OCI-LY1 (cell line): ENCODE results near the gene SCNN1B.

Source experiments
- H2AFZ ChIP-seq: fragments of 200-600 bp; sonication (generic), shearing (Covaris generic); 2 replicates; pipeline ENCODE4 v1.6.0; 2014; ENCODE audit warnings: antibody characterized with exemption, mild to moderate bottlenecking, low read length
- H3F3A ChIP-seq: fragments of 200-600 bp; sonication (generic), shearing (Covaris generic); 2 replicates; pipeline ENCODE4 v1.6.0; 2014; ENCODE audit warnings: mild to moderate bottlenecking, antibody characterized with exemption, low read length, moderate library complexity; ENCODE audit not compliant: insufficient read depth
- H3K27ac ChIP-seq: fragments of 200-600 bp; sonication (generic); 2 replicates; pipeline ENCODE4 v1.5.1; 2014; ENCODE audit warnings: low read length, mixed run types, mild to moderate bottlenecking, low read depth; ENCODE audit not compliant: poor library complexity, severe bottlenecking
- H3K27me3 ChIP-seq: fragments of 200-600 bp; sonication (generic); 2 replicates; pipeline ENCODE4 v1.6.0; 2014; ENCODE audit warnings: antibody characterized with exemption, mild to moderate bottlenecking, low read length, moderate library complexity; ENCODE audit not compliant: insufficient read depth
- H3K36me3 ChIP-seq: fragments of 200-600 bp; sonication (generic); 2 replicates; pipeline ENCODE4 v1.6.1; 2014; ENCODE audit warnings: mild to moderate bottlenecking, antibody characterized with exemption, low read length, moderate library complexity, mixed read lengths; ENCODE audit not compliant: insufficient read depth
- H3K4me1 ChIP-seq: fragments of 200-600 bp; sonication (generic); 2 replicates; pipeline ENCODE4 v1.5.1; 2014; ENCODE audit warnings: mild to moderate bottlenecking, low read length, moderate library complexity; ENCODE audit not compliant: insufficient read depth, severe bottlenecking
- H3K4me2 ChIP-seq: fragments of 200-600 bp; sonication (generic), shearing (Covaris generic); 2 replicates; pipeline ENCODE4 v1.6.1; 2014; ENCODE audit warnings: low read length
- H3K4me3 ChIP-seq: fragments of 200-600 bp; sonication (generic); 2 replicates; pipeline ENCODE4 v1.5.1; 2014; ENCODE audit warnings: low read length, low read depth, mild to moderate bottlenecking, mixed read lengths; ENCODE audit not compliant: poor library complexity, severe bottlenecking
- H3K79me2 ChIP-seq: fragments of 200-600 bp; shearing (Covaris generic); 2 replicates; pipeline ENCODE4 v1.6.1; 2016; ENCODE audit warnings: mixed run types, low read length, mixed read lengths; ENCODE audit not compliant: insufficient read depth
- H3K9ac ChIP-seq: fragments of 200-600 bp; sonication (generic), shearing (Covaris generic); 2 replicates; pipeline ENCODE4 v1.6.1; 2014; ENCODE audit warnings: mild to moderate bottlenecking, low read length, mixed read lengths
- H3K9me2 ChIP-seq: fragments of 200-600 bp; sonication (generic), shearing (Covaris generic); 2 replicates; pipeline ENCODE4 v1.6.1; 2014; ENCODE audit warnings: low read depth, mild to moderate bottlenecking, low read length, mixed read lengths
- H3K9me3 ChIP-seq: fragments of 200-600 bp; shearing (Covaris generic); 2 replicates; pipeline ENCODE4 v1.6.1; 2014; ENCODE audit warnings: low read length, mixed read lengths
- H4K20me1 ChIP-seq: fragments of 200-600 bp; sonication (generic), shearing (Covaris generic); 2 replicates; pipeline ENCODE4 v1.6.0; 2016; ENCODE audit warnings: mild to moderate bottlenecking, low read length; ENCODE audit not compliant: insufficient read depth
- CTCF ChIP-seq: fragments of 200-600 bp; sonication (generic), shearing (Covaris generic); IDR thresholded peaks from 2 replicates; pipeline ENCODE4 v1.5.1; 2017; ENCODE audit warnings: mild to moderate bottlenecking, antibody characterized with exemption, low read length, moderate library complexity, mixed read lengths
- EZH2 ChIP-seq: fragments of 200-600 bp; sonication (generic), shearing (Covaris generic); IDR thresholded peaks from 2 replicates; pipeline ENCODE4 v1.8.0; 2017; ENCODE audit warnings: borderline replicate concordance, mixed run types, mild to moderate bottlenecking, antibody characterized with exemption, low read length, moderate library complexity, mixed read lengths

The SCNN1B gene

GRCh38 chr16:23306199-23307100 lies 4.3 kb downstream of the SCNN1B start:
- H3K9ac ChIP-seq, result no peak overlapping the region
- TF ChIP-seq CTCF (no peak), EZH2 (no peak)
- H3K27me3 ChIP-seq, result peaks cover 5% of the 10 kb centered on the region
- peaks cover 7% of the 10 kb centered on the region for H3K4me1 ChIP-seq
- no peak overlapping the region for H2AFZ ChIP-seq
- no peak overlapping the region for H3K27ac ChIP-seq
- no peaks in the 10 kb centered on the region for H3K79me2 ChIP-seq
- no peak overlapping the region for H3K4me3 ChIP-seq
- H3K9me3 ChIP-seq, result 0 out of 2 replicates have a peak, but pooled peaks cover 8% of the 10 kb centered on the region
- no peaks in the 10 kb centered on the region for H3K36me3 ChIP-seq
- no peaks in the 10 kb centered on the region for H3F3A ChIP-seq
- no peak overlapping the region for H3K4me2 ChIP-seq
- H3K9me2 ChIP-seq, result no peaks in the 10 kb centered on the region
- no peaks in the 10 kb centered on the region for H4K20me1 ChIP-seq

- H3K9ac ChIP-seq, result no peak overlapping the region
- no peaks in the 10 kb centered on the region for H3K9me2 ChIP-seq
- H3K4me2 ChIP-seq, result no peak overlapping the region
- no peaks in the 10 kb centered on the region for H3F3A ChIP-seq
- TF ChIP-seq CTCF (no peak), EZH2 (no peak)
- H3K27ac ChIP-seq, result no peak overlapping the region
- no peaks in the 10 kb centered on the region for H3K79me2 ChIP-seq
- no peaks in the 10 kb centered on the region; the same call in 1 of the 2 replicates for H3K27me3 ChIP-seq
- no peaks in the 10 kb centered on the region for H4K20me1 ChIP-seq
- H3K36me3 ChIP-seq, result no peaks in the 10 kb centered on the region
- no peak overlapping the region for H3K4me3 ChIP-seq
- 0 out of 2 replicates have a peak, but pooled peaks cover 8% of the 10 kb centered on the region for H3K9me3 ChIP-seq
- no peaks in the 10 kb centered on the region for H3K4me1 ChIP-seq
- no peak overlapping the region for H2AFZ ChIP-seq
These were observed 8.1 kb downstream of the SCNN1B start for GRCh38 chr16:23310217-23310616.

- H3F3A ChIP-seq, result no peaks in the 10 kb centered on the region
- H3K4me3 ChIP-seq, result no peak overlapping the region
- H3K27ac ChIP-seq, result no peak overlapping the region
- no peaks in the 10 kb centered on the region for H3K79me2 ChIP-seq
- H3K9ac ChIP-seq, result no peak overlapping the region
- no peak overlapping the region for H3K4me2 ChIP-seq
- H2AFZ ChIP-seq, result no peak overlapping the region
- H3K27me3 ChIP-seq, result no peaks in the 10 kb centered on the region; the same call in 1 of the 2 replicates
- H3K9me2 ChIP-seq, result no peaks in the 10 kb centered on the region
- H3K36me3 ChIP-seq, result no peaks in the 10 kb centered on the region
- no peaks in the 10 kb centered on the region for H4K20me1 ChIP-seq
- TF ChIP-seq CTCF (no peak), EZH2 (no peak)
- H3K4me1 ChIP-seq, result no peaks in the 10 kb centered on the region
- 0 out of 2 replicates have a peak, but pooled peaks cover 8% of the 10 kb centered on the region for H3K9me3 ChIP-seq
These were observed 8.6 kb downstream of the SCNN1B start for GRCh38 chr16:23310744-23311143.
